HG03159 (cell line): ENCODE measurements around the gene EXT2.

Experiments used
- ATAC-seq: cut with Tn5 transposase; IDR thresholded peaks from one replicate; pipeline ENCODE4 v1.9.1; 2021; ENCODE audit warnings: mild to moderate bottlenecking, moderate library complexity; ENCODE audit not compliant: unreplicated experiment

Gene EXT2

GRCh38 chr11:44130751-44131150 is 35.3 kb downstream of the EXT2 start:
- no peak for ATAC-seq

- no peak for ATAC-seq
These were observed 38.0 kb downstream of the EXT2 start for GRCh38 chr11:44133335-44133946.

GRCh38 chr11:44134625-44135024 is 39.1 kb downstream of the EXT2 start:
- no peak for ATAC-seq

GRCh38 chr11:44136176-44136945 is 40.9 kb downstream of the EXT2 start:
- no peak for ATAC-seq

GRCh38 chr11:44137057-44137456 is 41.6 kb downstream of the EXT2 start:
- no peak for ATAC-seq

- ATAC-seq: no peak
These were observed 42.8 kb downstream of the EXT2 start for GRCh38 chr11:44138286-44138685.

- no peak for ATAC-seq
These were observed 43.5 kb downstream of the EXT2 start for GRCh38 chr11:44138980-44139379.

GRCh38 chr11:44139565-44140330 is 44.3 kb downstream of the EXT2 start:
- ATAC-seq: no peak

GRCh38 chr11:44140372-44140771 is 44.9 kb downstream of the EXT2 start:
- no peak for ATAC-seq

- ATAC-seq: no peak
These were observed 45.3 kb downstream of the EXT2 start for GRCh38 chr11:44140805-44141204.

GRCh38 chr11:44143987-44144909 is 48.8 kb downstream of the EXT2 start:
- no peak for ATAC-seq

- ATAC-seq: no peak
These were observed 49.7 kb downstream of the EXT2 start for GRCh38 chr11:44145011-44145775.

- no peak for ATAC-seq
These were observed 51.5 kb downstream of the EXT2 start for GRCh38 chr11:44146931-44147330.

- no peak for ATAC-seq
These were observed 52.3 kb downstream of the EXT2 start for GRCh38 chr11:44147751-44148150.

- ATAC-seq: no peak
These were observed 54.2 kb downstream of the EXT2 start for GRCh38 chr11:44149651-44150050.

GRCh38 chr11:44150401-44150800 is 54.9 kb downstream of the EXT2 start:
- ATAC-seq: no peak

- ATAC-seq: no peak
These were observed 61.5 kb downstream of the EXT2 start for GRCh38 chr11:44157019-44157418.

GRCh38 chr11:44158384-44158783 is 62.9 kb downstream of the EXT2 start:
- no peak for ATAC-seq

- peak; percentile 67 for ATAC-seq
These were observed 64.6 kb downstream of the EXT2 start for GRCh38 chr11:44159848-44160721.
